HUES6 (cell line): Measurements from ENCODE around the gene ITPK1.

Experiments used
- H3K27ac ChIP-seq: 2 replicates; pipeline ENCODE4 v1.7.0; 2013; ENCODE audit warnings: low read depth, mild to moderate bottlenecking, low read length, inconsistent platforms
- H3K27me3 ChIP-seq: 2 replicates; pipeline ENCODE4 v1.6.1; 2013; ENCODE audit warnings: low read length; ENCODE audit not compliant: control insufficient read depth, insufficient read depth
- H3K36me3 ChIP-seq: 2 replicates; pipeline ENCODE4 v1.6.1; 2013; ENCODE audit warnings: low read length; ENCODE audit not compliant: control insufficient read depth, insufficient read depth
- H3K4me1 ChIP-seq: 2 replicates; pipeline ENCODE4 v1.6.1; 2013; ENCODE audit warnings: low read length; ENCODE audit not compliant: control insufficient read depth, insufficient read depth
- H3K4me3 ChIP-seq: 2 replicates; pipeline ENCODE4 v1.5.1; 2013; ENCODE audit warnings: low read depth, low read length
- H3K9ac ChIP-seq: one replicate; pipeline ENCODE4 v1.6.1; 2013; ENCODE audit warnings: mild to moderate bottlenecking, low read length
- H3K9me3 ChIP-seq: 2 replicates; pipeline ENCODE4 v1.6.1; 2013; ENCODE audit warnings: low read depth, low read length; ENCODE audit not compliant: control insufficient read depth, insufficient read depth

ITPK1 gene

GRCh38 chr14:93037351-93037750, 78.4 kb downstream of the ITPK1 start:
- no peaks in the 10 kb centered on the region for H3K9me3 ChIP-seq
- H3K27me3 ChIP-seq: no peaks in the 10 kb centered on the region
- H3K4me3 ChIP-seq: no peak overlapping the region
- H3K4me1 ChIP-seq: peaks cover 70% of the 10 kb centered on the region
- no peaks in the 10 kb centered on the region for H3K36me3 ChIP-seq
- H3K9ac ChIP-seq: no peak overlapping the region
- H3K27ac ChIP-seq: no peak overlapping the region

GRCh38 chr14:93036652-93037345, 78.9 kb downstream of the ITPK1 start:
- Histone ChIP-seq H3K9me3 (no peaks in the 10 kb centered on the region), H3K36me3 (no peaks in the 10 kb centered on the region), H3K4me3 (no peak overlapping the region), H3K4me1 (peaks cover 65% of the 10 kb centered on the region), H3K9ac (no peak overlapping the region), H3K27ac (0 out of 2 replicates have a peak overlapping the region, but pooled peaks have one; percentile 18), H3K27me3 (no peaks in the 10 kb centered on the region)

- H3K9me3 ChIP-seq: no peaks in the 10 kb centered on the region
- H3K27ac ChIP-seq: no peak overlapping the region
- no peaks in the 10 kb centered on the region for H3K27me3 ChIP-seq
- H3K4me3 ChIP-seq: no peak overlapping the region
- no peak overlapping the region for H3K9ac ChIP-seq
- H3K4me1 ChIP-seq: peaks cover 58% of the 10 kb centered on the region
- H3K36me3 ChIP-seq: no peaks in the 10 kb centered on the region
These were observed 79.6 kb downstream of the ITPK1 start for GRCh38 chr14:93035917-93036651.

- no peaks in the 10 kb centered on the region for H3K27me3 ChIP-seq
- H3K4me3 ChIP-seq: no peak overlapping the region
- H3K9ac ChIP-seq: no peak overlapping the region
- peaks cover 53% of the 10 kb centered on the region for H3K4me1 ChIP-seq
- H3K9me3 ChIP-seq: no peaks in the 10 kb centered on the region
- H3K36me3 ChIP-seq: no peaks in the 10 kb centered on the region
- no peak overlapping the region for H3K27ac ChIP-seq
These were observed 80.2 kb downstream of the ITPK1 start for GRCh38 chr14:93035585-93035916.

- H3K27ac ChIP-seq: no peak overlapping the region; the same call in 1 of the 2 replicates
- H3K9me3 ChIP-seq: no peaks in the 10 kb centered on the region
- H3K36me3 ChIP-seq: no peaks in the 10 kb centered on the region
- peaks cover 45% of the 10 kb centered on the region for H3K4me1 ChIP-seq
- H3K9ac ChIP-seq: no peak overlapping the region
- H3K27me3 ChIP-seq: no peaks in the 10 kb centered on the region
- no peak overlapping the region for H3K4me3 ChIP-seq
These were observed 81.1 kb downstream of the ITPK1 start for GRCh38 chr14:93034671-93034994.

- H3K27ac ChIP-seq: no peak overlapping the region
- no peaks in the 10 kb centered on the region for H3K9me3 ChIP-seq
- no peaks in the 10 kb centered on the region for H3K27me3 ChIP-seq
- H3K9ac ChIP-seq: no peak overlapping the region
- H3K4me3 ChIP-seq: no peak overlapping the region
- peaks cover 43% of the 10 kb centered on the region for H3K4me1 ChIP-seq
- H3K36me3 ChIP-seq: no peaks in the 10 kb centered on the region
These were observed 81.6 kb downstream of the ITPK1 start for GRCh38 chr14:93033983-93034670.

GRCh38 chr14:93033084-93033982, 82.4 kb downstream of the ITPK1 start:
- Histone ChIP-seq H3K9ac (peak overlapping the region; percentile 28), H3K27me3 (no peaks in the 10 kb centered on the region), H3K27ac (no peak overlapping the region), H3K4me3 (no peak overlapping the region), H3K36me3 (no peaks in the 10 kb centered on the region), H3K4me1 (peaks cover 43% of the 10 kb centered on the region), H3K9me3 (no peaks in the 10 kb centered on the region)

GRCh38 chr14:93032421-93032936, 83.2 kb downstream of the ITPK1 start:
- Histone ChIP-seq H3K4me1 (peaks cover 41% of the 10 kb centered on the region), H3K27me3 (no peaks in the 10 kb centered on the region), H3K9ac (no peak overlapping the region), H3K4me3 (no peak overlapping the region), H3K9me3 (no peaks in the 10 kb centered on the region), H3K27ac (no peak overlapping the region), H3K36me3 (no peaks in the 10 kb centered on the region)

GRCh38 chr14:93031505-93032315, 84.0 kb downstream of the ITPK1 start:
- Histone ChIP-seq H3K27ac (no peak overlapping the region), H3K4me1 (peaks cover 34% of the 10 kb centered on the region)

GRCh38 chr14:93030761-93031160, 85.0 kb downstream of the ITPK1 start:
- Histone ChIP-seq H3K4me1 (peaks cover 26% of the 10 kb centered on the region), H3K9ac (no peak overlapping the region), H3K27me3 (no peaks in the 10 kb centered on the region), H3K27ac (no peak overlapping the region), H3K9me3 (no peaks in the 10 kb centered on the region), H3K4me3 (no peak overlapping the region), H3K36me3 (no peaks in the 10 kb centered on the region)

More at GRCh38 chr14:93031505-93032315, 84.0 kb downstream of the ITPK1 start:
- Histone ChIP-seq H3K36me3 (no peaks in the 10 kb centered on the region), H3K27me3 (no peaks in the 10 kb centered on the region), H3K9me3 (no peaks in the 10 kb centered on the region), H3K9ac (no peak overlapping the region), H3K4me3 (no peak overlapping the region)
